GM19035 (cell line): ENCODE measurements around the gene KLHL12.
"Not testable (repeated sequence)": the region's sequence is repeated elsewhere in the genome, so short reads cannot be mapped to it uniquely, and the experiment has no call there.

Experiments
- ATAC-seq: cut with Tn5 transposase; IDR thresholded peaks from one replicate; pipeline ENCODE4 v1.9.1; 2021; ENCODE audit not compliant: unreplicated experiment

Gene KLHL12

GRCh38 chr1:202952099-202952498 lies 25.1 kb upstream of the KLHL12 start:
- ATAC-seq = no peak

DNA sequence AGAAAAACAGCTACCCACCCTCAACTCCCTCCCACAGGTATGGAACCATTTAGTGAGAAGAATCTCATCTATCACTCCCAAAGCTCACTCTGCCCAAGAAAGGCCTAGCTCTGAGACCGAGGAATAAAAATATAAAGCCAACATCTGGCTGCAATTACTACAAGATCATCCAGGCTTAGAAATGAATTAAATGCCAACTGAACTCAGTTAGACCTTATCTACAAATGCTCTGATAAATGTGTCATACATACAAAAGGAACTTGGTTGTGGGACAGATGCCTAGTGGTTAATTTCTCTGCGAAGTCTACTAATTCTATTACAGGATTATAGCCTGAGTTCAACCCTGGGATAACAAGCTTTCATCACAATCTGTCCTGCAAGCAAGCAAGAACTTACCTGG lies 24.4 kb upstream of the KLHL12 start:
- no peak for ATAC-seq

GRCh38 chr1:202945483-202945882 lies 18.4 kb upstream of the KLHL12 start:
- ATAC-seq = no peak

DNA sequence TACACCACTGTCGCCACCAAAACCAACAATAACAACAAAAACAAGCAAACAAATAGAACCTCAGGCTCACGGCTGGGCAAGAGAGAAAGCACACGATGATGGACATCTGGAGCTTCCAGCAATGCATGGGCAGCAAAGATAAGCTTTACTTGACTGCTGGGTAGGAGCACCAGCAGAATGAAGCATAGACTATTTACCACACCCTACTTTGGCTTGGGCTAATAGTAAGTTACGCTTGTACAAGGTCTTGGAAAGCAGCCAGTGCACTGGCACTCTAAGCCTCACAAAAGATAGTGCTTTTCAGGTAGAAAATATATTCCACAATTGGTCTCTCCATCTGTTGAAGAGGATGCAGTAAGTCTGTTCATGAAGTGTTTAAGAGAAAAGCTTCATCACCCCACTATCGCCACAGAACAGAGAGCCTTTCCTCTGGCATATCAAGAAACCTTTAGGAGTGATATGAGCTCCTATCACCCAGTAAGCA lies 17.4 kb upstream of the KLHL12 start:
- no peak for ATAC-seq

GRCh38 chr1:202942426-202942825 lies 15.4 kb upstream of the KLHL12 start:
- ATAC-seq = no peak

- no peak for ATAC-seq
Measured at GRCh38 chr1:202941372-202941771, 14.3 kb upstream of the KLHL12 start.

GRCh38 chr1:202940561-202940960 lies 13.5 kb upstream of the KLHL12 start:
- no peak for ATAC-seq

- no peak for ATAC-seq
Measured at GRCh38 chr1:202938287-202938925, 11.4 kb upstream of the KLHL12 start.

DNA sequence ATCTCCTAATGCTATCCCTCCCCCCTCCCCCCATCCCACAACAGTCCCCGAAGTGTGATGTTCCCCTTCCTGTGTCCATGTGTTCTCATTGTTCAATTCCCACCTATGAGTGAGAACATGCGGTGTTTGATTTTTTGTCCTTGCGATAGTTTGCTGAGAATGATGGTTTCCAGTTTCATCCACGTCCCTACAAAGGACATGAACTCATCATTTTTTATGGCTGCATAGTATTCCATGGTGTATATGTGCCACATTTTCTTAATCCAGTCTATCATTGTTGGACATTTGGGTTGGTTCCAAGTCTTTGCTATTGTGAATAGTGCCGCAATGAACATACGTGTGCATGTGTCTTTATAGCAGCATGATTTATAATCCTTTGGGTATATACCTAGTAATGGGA lies 9.4 kb upstream of the KLHL12 start:
- ATAC-seq = not testable (repeated sequence)

- ATAC-seq = no peak
Measured at GRCh38 chr1:202935844-202936243, 8.8 kb upstream of the KLHL12 start.

DNA sequence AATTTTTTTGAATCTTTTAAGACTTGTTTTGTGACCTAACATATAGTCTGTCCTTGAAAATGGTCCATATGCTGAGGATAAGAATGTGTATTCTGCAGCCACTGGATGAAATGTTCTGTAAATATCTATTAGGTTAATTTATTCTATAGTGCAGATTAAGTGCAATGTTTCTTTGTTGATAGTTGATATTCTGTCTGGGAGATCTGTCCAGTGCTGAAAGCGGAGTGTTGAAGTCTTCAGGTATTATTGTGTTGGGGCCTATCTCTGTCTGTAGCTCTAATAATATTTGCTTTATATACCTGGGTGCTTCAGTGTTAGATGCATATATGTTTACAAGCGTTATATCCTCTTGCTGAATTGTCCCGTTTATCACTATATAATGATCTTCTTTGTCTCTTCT lies 7.7 kb upstream of the KLHL12 start:
- ATAC-seq = no peak

GRCh38 chr1:202932476-202932875 lies 5.4 kb upstream of the KLHL12 start:
- ATAC-seq = no peak

GRCh38 chr1:202923533-202923932 lies 3.5 kb downstream of the KLHL12 start:
- no peak for ATAC-seq

- ATAC-seq = no peak
Measured at GRCh38 chr1:202919615-202920014, 7.4 kb downstream of the KLHL12 start.

GRCh38 chr1:202915146-202915545 lies 11.9 kb downstream of the KLHL12 start:
- no peak for ATAC-seq

DNA sequence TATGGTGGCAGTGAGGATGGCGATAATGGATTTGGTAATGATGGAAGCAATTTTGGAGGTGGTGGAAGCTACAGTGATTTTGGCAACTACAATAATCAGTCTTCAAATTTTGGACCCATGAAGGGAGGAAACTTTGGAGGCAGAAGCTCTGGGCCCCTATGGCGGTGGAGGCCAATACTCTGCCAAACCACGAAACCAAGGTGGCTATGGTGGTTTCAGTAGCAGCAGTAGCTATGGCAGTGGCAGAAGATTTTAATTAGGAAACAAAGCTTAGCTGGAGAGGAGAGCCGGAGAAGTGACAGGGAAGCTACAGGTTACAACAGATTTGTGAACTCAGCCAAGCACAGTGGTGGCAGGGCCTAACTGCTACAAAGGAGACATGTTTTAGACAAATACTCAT lies 14.6 kb downstream of the KLHL12 start:
- not testable (repeated sequence) for ATAC-seq

DNA sequence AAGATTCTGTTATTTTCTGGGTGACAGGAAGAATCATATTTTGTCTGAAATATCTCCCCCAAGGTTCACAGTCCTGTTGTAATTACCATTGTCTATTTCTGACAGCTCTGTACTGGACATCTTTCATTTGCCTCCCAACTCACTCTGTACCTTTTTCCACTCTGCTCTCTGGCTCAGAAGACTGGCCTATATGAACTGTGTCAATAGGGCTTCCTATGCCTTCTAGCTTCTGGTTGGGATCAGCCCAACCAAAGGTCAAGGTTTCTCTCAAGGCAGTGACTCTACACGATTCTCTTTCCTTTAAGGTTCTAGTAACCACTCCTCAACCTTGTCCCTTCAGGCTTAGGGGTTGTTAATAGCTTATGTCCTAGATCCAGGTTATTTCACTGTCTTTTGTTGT lies 17.5 kb downstream of the KLHL12 start:
- no peak for ATAC-seq

DNA sequence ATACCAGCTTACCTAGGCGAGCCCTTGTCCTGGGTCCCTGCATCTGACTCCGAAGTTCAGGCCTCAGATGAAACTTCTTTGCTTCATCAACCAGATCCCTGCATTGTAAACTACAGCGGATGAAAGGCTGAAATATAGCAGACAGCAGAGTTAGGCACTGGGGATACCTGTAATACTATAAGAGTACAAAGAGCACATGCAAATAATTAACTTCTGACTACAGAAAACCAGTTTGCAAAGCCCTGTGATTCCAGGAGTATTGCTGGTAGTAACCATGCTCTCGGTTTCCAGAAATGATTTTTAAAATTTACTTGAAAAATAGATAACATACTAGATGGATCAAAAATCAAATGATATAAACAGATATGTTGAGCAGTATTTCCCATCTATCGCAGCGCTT lies 18.0 kb downstream of the KLHL12 start:
- no peak for ATAC-seq

DNA sequence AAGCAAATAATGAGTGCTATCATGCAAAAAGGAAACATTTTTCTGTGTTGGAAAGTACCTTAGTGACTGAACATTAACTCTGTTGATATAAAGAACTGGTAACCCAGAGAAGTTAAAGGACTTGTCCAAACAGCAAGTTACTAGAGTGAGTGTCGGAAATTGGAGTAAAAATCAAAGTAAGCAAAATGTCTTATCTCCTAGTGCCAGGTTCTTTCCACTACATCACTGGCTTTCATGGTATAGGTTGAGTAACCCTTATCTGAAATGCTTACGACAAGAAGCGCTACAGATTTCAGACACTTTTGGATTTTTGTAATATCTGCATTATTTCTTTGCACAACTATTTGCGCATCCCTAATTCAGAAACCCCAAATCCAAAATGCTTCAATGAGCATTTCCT lies 21.7 kb downstream of the KLHL12 start:
- no peak for ATAC-seq

DNA sequence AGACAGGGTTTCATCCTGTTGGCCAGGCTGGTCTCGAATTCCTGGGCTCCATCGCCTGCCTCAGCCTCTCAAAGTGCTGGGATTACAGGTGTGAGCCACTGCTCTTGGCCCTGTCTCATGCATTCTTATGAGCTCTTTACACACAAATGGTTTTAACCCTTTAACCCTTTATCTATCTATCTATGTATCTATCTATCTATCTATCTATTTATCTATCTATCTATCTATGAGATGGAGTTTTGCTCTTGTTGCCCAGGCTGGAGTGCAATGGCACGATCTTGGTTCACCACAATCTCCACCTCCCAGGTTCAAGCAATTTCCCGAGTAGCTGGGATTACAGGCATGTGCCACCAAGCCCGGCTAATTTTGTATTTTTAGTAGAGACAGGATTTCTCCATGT lies 23.2 kb downstream of the KLHL12 start:
- not testable (repeated sequence) for ATAC-seq

DNA sequence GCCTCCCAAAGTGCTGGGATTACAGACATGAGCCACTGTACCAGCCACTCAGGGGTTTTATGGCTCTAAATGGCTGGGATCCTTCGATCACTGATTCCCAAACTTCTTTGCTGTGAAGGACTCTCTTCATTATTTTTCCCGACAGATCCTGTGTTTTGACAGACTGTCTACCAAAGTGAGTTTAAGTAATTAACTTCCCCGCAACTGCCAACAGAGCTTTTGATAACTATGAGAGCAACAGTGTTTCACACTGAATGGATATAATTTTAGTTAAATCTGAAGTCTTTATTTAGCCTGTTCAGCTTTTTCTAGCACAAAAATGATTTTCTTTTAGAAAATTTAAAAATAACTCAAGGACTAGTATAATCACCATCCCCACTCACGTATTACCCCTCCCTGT lies 25.5 kb downstream of the KLHL12 start:
- ATAC-seq = no peak

DNA sequence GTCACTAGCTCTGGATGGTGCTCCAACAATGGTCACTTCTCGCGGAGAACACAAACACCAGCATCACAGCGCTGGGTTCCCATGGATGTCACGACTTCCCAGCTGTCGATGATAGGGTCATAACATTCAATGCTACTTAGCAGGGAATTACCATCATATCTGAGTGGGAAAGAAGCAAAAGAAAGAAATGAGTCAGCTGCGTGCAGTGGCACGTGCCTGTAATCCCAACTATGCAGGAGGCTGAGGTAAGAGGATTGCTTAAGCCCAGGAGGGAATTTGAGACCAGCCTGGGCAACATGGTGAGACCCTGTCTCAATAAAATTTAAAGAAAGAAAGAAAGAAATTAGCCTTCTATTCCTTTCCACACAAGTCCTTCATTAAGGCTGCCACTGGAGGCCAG lies 34.5 kb downstream of the KLHL12 start:
- ATAC-seq = no peak

- ATAC-seq = no peak
Measured at GRCh38 chr1:202890392-202890791, 36.6 kb downstream of the KLHL12 start.
